GM10266 (cell line): Measurements from ENCODE around the gene TMEM255B.
"Not testable (repeated sequence)": the region's sequence is repeated elsewhere in the genome, so short reads cannot be mapped to it uniquely, and the experiment has no call there.

Experiments used
- DNase-seq: peaks from one replicate; pipeline ENCODE4 v3.0.0; 2012; ENCODE audit errors: extremely low spot score
- TF ChIP-seq, protein P1 (sequence below): IDR thresholded peaks from 2 replicates; pipeline ENCODE4 v1.5.1; 2012; ENCODE audit warnings: mild to moderate bottlenecking, low read depth; ENCODE audit not compliant: control insufficient read depth, insufficient read depth; ENCODE audit errors: missing control alignments

The TMEM255B gene

DNA sequence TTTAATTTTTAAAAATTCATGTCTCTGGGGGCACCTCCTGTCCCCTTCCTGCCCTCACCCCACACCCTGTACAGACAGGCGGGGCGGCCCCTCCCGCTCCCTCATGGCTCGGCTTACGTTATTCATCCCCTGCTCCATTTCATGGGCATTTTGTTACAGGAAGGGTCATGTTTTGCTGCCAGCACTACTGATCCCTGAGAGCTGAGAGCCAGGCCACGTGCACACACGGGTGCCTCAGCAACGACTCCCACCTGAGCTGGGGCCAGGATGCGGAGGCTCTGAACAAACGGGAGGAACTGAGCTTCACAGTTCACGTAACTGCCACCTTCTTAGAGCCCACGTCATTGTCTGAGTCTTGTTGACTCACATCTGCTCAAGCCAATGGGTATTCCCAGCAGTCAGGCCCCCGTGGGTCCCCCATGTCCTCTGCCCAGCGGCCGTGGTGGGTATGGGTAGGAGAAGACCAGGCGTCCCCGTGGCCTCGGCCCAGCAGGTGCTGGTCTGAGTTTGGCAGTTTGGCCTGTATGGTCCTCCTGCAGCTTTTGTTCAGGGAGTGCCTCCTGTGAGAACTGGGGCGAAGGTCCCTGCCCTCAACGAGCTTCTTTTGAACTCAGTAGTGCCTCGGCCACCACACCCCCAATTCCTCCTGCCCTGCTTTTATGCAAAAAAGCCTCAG, 16.4 kb upstream of the TMEM255B start:
- no peak for DNase-seq
- TF ChIP-seq, protein P1, sequence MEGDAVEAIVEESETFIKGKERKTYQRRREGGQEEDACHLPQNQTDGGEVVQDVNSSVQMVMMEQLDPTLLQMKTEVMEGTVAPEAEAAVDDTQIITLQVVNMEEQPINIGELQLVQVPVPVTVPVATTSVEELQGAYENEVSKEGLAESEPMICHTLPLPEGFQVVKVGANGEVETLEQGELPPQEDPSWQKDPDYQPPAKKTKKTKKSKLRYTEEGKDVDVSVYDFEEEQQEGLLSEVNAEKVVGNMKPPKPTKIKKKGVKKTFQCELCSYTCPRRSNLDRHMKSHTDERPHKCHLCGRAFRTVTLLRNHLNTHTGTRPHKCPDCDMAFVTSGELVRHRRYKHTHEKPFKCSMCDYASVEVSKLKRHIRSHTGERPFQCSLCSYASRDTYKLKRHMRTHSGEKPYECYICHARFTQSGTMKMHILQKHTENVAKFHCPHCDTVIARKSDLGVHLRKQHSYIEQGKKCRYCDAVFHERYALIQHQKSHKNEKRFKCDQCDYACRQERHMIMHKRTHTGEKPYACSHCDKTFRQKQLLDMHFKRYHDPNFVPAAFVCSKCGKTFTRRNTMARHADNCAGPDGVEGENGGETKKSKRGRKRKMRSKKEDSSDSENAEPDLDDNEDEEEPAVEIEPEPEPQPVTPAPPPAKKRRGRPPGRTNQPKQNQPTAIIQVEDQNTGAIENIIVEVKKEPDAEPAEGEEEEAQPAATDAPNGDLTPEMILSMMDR, result no peak

GRCh38 chr13:113743366-113744195, 15.4 kb upstream of the TMEM255B start:
- TF ChIP-seq, protein P1, result no peak
- DNase-seq, result no peak

DNA sequence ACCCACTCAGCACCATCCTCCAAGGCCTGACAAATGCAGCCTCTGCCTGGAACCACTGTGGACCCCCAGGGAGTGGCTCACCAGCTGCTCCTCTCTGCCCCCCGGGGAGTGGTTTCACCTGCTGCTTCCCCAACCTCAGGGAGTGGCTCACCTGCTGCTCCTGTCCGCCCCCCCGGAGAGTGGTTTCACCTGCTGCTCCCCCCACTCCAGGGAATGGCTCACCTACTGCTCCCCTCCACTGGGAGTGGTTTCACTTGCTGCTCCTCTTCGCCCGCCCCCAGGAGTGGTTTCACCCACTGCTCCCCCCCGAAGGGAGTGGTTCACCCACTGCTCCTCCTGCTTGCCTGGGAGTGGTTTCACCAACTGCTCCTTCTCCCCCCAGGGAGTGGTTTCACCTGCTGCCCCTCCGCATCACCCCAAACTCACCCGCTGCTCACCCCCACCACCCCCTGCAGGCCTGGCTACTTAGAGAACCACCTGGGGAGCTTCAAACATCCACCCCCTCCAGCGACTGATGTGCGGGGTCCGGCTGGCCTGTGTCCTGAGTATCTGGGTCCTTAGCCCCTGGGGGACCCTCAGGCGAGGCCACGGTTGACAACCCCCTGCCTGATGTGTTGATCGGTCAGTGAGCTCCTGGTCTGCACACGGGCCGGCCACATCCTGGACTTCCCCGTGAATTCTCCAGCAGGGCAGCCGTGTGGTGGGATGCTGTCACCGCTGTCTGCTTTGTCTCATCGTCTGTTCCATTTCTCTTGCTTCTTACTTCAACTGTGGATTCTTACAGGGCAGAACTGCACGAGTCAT, 14.6 kb upstream of the TMEM255B start:
- TF ChIP-seq, protein P1, result no peak
- no peak for DNase-seq

DNA sequence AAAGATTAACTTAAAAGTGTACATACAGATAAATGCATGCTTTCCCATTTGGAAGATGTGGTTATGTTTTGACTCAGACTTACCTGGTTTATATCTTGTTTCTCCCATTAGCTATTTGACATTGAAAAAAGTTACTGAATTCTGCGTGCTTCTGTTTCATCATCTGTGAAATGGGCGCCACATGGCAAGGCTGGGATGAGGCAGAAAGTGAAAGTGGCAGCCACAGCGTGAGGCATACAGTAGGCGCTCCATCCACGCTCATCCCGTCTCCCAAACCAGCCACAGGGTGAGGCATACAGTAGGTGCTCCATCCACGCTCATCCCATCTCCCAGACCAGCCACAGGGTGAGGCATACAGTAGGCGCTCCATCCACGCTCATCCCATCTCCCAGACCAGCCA, 14.0 kb upstream of the TMEM255B start:
- TF ChIP-seq, protein P1, result no peak
- DNase-seq, result no peak

DNA sequence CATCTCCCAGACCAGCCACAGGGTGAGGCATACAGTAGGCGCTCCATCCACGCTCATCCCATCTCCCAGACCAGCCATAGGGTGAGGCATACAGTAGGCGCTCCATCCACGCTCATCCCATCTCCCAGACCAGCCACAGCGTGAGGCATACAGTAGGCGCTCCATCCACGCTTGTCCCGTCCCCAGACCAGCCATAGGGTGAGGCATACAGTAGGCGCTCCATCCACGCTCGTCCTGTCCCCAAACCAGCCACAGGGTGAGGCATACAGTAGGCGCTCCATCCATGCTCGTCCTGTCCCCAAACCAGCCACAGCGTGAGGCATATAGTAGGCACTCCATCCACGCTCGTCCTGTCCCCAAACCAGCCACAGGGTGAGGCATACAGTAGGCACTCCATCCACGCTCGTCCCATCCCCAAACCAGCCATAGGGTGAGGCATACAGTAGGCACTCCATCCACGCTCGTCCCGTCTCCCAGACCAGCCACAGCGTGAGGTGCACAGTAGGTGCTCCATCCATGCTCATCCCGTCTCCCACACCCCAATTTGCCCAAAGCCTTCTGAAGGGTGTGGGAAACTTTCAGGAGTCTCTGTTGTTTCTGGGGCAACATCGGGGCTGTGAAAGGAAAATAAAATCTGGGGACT, 13.4 kb upstream of the TMEM255B start:
- not testable (repeated sequence) for DNase-seq

DNA sequence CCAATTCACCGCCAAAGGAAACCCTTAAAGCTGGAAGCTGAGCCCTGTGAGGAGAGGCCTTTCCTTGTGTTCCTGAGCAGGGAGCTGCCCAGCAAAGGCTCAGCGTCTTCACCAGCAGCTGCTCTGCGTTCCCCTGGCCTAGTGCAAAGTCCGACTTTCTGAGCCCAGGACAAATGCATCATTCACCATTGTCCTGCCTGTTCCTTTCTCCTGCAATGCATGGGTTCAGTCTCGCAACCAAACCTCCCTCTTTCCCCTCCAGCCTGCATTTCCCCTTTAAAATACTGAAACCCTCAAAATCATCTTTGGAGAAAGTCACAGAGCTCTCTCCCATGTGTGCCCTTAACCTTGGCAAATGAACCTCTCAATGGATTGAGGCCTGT, 12.9 kb upstream of the TMEM255B start:
- no peak for DNase-seq
- TF ChIP-seq, protein P1, result no peak

GRCh38 chr13:113746671-113747070, 12.4 kb upstream of the TMEM255B start:
- no peak for DNase-seq

More at GRCh38 chr13:113746671-113747070, 12.4 kb upstream of the TMEM255B start:
- TF ChIP-seq, protein P1, result no peak
